ENCODE measurements around the gene EME1. TPM values are rescaled to one million over a fixed set of nuclear protein-coding genes. Genes with fewer than 3 reads are reported as not detected.
A peak's percentile ranks its signal among the peaks of the same experiment; 100 is the strongest.

EME1 gene
- total RNA-seq, 1 experiment from 2014 or later = 20.0 TPM

DNA sequence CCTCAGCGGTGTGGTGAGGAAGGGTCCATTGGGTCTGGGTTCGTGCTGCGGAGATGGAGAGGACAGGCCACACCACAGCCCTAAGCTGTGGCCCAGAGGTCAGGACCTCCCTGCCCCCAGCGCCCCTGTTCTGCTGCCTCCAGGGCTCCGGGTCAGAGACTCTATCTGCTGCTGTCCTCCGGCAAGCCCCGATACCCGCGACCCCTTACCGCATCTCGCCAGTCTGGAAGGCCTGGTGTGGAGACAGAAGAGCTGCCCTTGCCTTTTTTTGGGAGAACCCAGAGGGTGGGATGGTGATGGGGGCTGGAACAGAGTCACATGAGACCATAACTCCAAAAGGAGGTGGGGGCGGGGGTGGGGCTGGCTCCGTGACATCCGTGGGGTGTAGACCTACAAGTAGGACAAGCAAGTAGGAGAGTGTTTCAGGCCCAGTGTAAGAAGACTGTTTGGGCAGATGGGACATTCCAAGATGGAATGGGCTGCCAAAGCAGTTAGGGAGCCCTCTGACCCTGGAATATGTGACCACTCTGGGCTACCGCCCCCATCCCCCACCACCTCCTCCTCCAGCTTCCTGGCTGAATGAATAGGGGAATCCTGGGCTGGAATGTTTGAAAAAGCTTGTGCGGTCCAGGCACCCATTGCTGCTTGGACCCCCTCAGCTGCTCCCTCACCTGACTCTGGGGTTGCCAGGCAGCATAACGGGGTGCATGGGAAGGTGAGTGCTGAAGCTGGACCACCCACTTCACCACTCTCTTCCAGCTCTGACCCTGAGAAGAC lies 25.7 kb upstream of the EME1 start:
- Histone ChIP-seq H3K4me2 (ENCODE audit: low read length) (peak overlapping the region; percentile 95), H3K4me1 (ENCODE audit: insufficient read depth, low read length) (peaks cover 26% of the 10 kb centered on the region), H3K36me3 (ENCODE audit: low read depth, low read length) (no peaks in the 10 kb centered on the region), H4K20me1 (ENCODE audit: low read length) (no peaks in the 10 kb centered on the region; the same call in 1 of the 2 replicates), H3K9me3 (ENCODE audit: low read length) (no peaks in the 10 kb centered on the region), H3F3A (ENCODE audit: low read length, unreplicated experiment) (no peaks in the 10 kb centered on the region), H3K4me3 (ENCODE audit: low read length) (peak overlapping the region; percentile 95), H3K27ac (ENCODE audit: low read length) (no peak overlapping the region), H3K27me3 (ENCODE audit: low read length) (no peaks in the 10 kb centered on the region), H2AFZ (ENCODE audit: low read length) (no peak overlapping the region), H3K9ac (ENCODE audit: low read length) (peak overlapping the region; percentile 78; the same call in 1 of the 2 replicates), H3K79me2 (ENCODE audit: low read length) (peaks cover 30% of the 10 kb centered on the region), H3K9me2 (replicated peaks; ENCODE audit: low read length) (no peaks in the 10 kb centered on the region)
- BruUV-seq (replicated peaks) = TSS peak; percentile 21
- no peak for DNase-seq
- ChIA-PET CTCF (no interaction called here), POLR2A (ENCODE audit: unreplicated experiment) (interaction anchor here (0.6 kb wide), 1 partner anchor 10 kb away, joined by 4 read pairs; no protein-coding TSS in a partner anchor)
- no peak for TF ChIP-seq EZH2phosphoT487 (IDR thresholded peaks at IDR 0.05; ENCODE audit: borderline replicate concordance, low read length)
- TF ChIP-seq, protein P1, sequence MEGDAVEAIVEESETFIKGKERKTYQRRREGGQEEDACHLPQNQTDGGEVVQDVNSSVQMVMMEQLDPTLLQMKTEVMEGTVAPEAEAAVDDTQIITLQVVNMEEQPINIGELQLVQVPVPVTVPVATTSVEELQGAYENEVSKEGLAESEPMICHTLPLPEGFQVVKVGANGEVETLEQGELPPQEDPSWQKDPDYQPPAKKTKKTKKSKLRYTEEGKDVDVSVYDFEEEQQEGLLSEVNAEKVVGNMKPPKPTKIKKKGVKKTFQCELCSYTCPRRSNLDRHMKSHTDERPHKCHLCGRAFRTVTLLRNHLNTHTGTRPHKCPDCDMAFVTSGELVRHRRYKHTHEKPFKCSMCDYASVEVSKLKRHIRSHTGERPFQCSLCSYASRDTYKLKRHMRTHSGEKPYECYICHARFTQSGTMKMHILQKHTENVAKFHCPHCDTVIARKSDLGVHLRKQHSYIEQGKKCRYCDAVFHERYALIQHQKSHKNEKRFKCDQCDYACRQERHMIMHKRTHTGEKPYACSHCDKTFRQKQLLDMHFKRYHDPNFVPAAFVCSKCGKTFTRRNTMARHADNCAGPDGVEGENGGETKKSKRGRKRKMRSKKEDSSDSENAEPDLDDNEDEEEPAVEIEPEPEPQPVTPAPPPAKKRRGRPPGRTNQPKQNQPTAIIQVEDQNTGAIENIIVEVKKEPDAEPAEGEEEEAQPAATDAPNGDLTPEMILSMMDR (conservative IDR thresholded peaks at IDR 0.05; ENCODE audit: low read depth, low read length) = no peak
- no peak for TF ChIP-seq EZH2 (IDR thresholded peaks at IDR 0.05; ENCODE audit: low read length, unreplicated experiment)
- ATAC-seq = no peak
- intact Hi-C loops (cut with micrococcal nuclease) = no loop called here

DNA sequence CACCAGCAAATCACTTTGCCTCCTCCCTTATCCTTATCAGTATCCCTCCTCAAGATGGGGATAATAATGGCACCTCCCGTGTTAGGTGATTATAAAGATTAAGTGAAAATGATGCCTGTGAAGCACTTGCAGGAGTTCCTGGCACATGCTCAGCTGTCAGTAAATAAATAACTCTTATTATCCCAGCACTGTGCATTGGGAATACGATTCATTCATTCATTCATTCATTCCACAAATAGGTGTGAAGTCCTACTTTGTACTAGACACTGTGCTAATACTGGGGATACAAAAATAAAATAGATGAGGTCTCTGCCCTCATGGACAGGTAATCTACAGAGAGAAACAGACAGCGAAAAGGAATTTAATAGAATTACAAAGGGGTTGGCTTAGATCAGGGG lies 25.1 kb upstream of the EME1 start:
- no peak for TF ChIP-seq EZH2phosphoT487 (IDR thresholded peaks at IDR 0.05; ENCODE audit: borderline replicate concordance, low read length)
- BruUV-seq (replicated peaks) = no TSS peak
- H3K27me3 ChIP-seq (ENCODE audit: low read length) = no peaks in the 10 kb centered on the region
- CTCF ChIA-PET = no interaction called here
- no peaks in the 10 kb centered on the region for H3F3A ChIP-seq (ENCODE audit: low read length, unreplicated experiment)
- H3K9me2 ChIP-seq (replicated peaks; ENCODE audit: low read length) = no peaks in the 10 kb centered on the region
- intact Hi-C loops (cut with micrococcal nuclease) = no loop called here
- DNase-seq = no peak
- no peak overlapping the region for H3K27ac ChIP-seq (ENCODE audit: low read length)
- POLR2A ChIA-PET (ENCODE audit: unreplicated experiment) = interaction anchor here (0.6 kb wide), 1 partner anchor 11 kb away, joined by 4 read pairs; no protein-coding TSS in a partner anchor
- H3K4me3 ChIP-seq (ENCODE audit: low read length) = no peak overlapping the region
- H3K9me3 ChIP-seq (ENCODE audit: low read length) = no peaks in the 10 kb centered on the region
- H3K4me2 ChIP-seq (ENCODE audit: low read length) = peak overlapping the region; percentile 95; the same call in 1 of the 2 replicates
- no peak overlapping the region for H3K9ac ChIP-seq (ENCODE audit: low read length)
- H3K4me1 ChIP-seq (ENCODE audit: insufficient read depth, low read length) = peaks cover 26% of the 10 kb centered on the region
- no peaks in the 10 kb centered on the region for H3K36me3 ChIP-seq (ENCODE audit: low read depth, low read length)
- no peak for ATAC-seq
- H2AFZ ChIP-seq (ENCODE audit: low read length) = no peak overlapping the region
- no peaks in the 10 kb centered on the region; the same call in 1 of the 2 replicates for H4K20me1 ChIP-seq (ENCODE audit: low read length)
- peaks cover 30% of the 10 kb centered on the region for H3K79me2 ChIP-seq (ENCODE audit: low read length)

DNA sequence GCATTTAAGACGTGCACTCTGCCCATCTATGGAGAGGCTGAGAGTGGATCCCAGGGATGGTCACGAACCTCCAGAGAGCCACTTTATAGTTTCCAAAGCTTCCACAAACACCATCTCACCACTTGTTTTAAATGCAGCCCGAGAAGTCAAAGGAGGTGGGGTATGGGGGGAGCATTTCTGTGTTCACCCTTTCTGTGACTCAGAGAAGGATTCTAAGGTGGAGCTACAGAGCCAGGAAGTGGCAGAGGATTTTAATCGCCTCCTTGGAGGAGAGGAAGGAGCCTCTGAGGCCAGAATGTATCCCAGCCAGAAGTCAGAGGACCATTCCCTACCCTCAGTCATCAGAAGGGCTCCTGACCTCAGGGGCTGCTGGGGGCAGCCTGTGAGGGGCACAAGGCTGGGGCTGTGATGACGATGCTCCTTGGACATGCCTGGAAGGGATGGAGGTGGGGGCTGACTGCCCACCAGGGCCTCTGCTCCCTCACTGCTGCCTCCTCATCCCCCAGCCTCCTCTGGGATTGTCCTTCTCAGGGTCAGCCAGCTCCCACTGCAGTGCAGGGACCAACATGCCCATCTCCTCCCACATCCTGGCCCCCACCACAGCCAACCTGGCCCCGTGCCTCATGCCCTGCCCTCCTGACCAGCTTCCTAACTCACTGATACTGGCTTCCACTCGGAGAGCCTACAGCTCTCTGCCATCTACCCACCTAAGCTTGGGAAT lies 24.3 kb upstream of the EME1 start:
- ChIA-PET CTCF (no interaction called here), POLR2A (ENCODE audit: unreplicated experiment) (no interaction called here)
- Histone ChIP-seq H3K4me1 (ENCODE audit: insufficient read depth, low read length) (peaks cover 26% of the 10 kb centered on the region), H3F3A (ENCODE audit: low read length, unreplicated experiment) (no peaks in the 10 kb centered on the region), H2AFZ (ENCODE audit: low read length) (no peak overlapping the region), H3K36me3 (ENCODE audit: low read depth, low read length) (no peaks in the 10 kb centered on the region), H3K9me2 (replicated peaks; ENCODE audit: low read length) (no peaks in the 10 kb centered on the region), H3K4me3 (ENCODE audit: low read length) (no peak overlapping the region), H4K20me1 (ENCODE audit: low read length) (no peaks in the 10 kb centered on the region; the same call in 1 of the 2 replicates), H3K9me3 (ENCODE audit: low read length) (no peaks in the 10 kb centered on the region), H3K27me3 (ENCODE audit: low read length) (no peaks in the 10 kb centered on the region), H3K4me2 (ENCODE audit: low read length) (peak overlapping the region; percentile 95; the same call in 1 of the 2 replicates), H3K9ac (ENCODE audit: low read length) (no peak overlapping the region), H3K79me2 (ENCODE audit: low read length) (peaks cover 30% of the 10 kb centered on the region), H3K27ac (ENCODE audit: low read length) (no peak overlapping the region)
- intact Hi-C loops (cut with micrococcal nuclease) = no loop called here
- DNase-seq (peak; percentile 53), ATAC-seq (peak; percentile 37)
- no TSS peak for BruUV-seq (replicated peaks)
- TF ChIP-seq EZH2 (IDR thresholded peaks at IDR 0.05; ENCODE audit: low read length, unreplicated experiment) = no peak
- TF ChIP-seq, protein P1 (conservative IDR thresholded peaks at IDR 0.05; ENCODE audit: low read depth, low read length) = no peak
- TF ChIP-seq EZH2phosphoT487 (IDR thresholded peaks at IDR 0.05; ENCODE audit: borderline replicate concordance, low read length) = no peak
